CD4-positive, alpha-beta T cell treated with Interleukin-10 for 1 hour (primary cell): ENCODE measurements around the gene MAPT.

ENCODE experiments used
- DNase-seq: peaks from one replicate; pipeline ENCODE4 v3.0.0-alpha.2; 2020

MAPT gene

GRCh38 chr17:46071796-46072195 lies 177.4 kb downstream of the MAPT start:
- DNase-seq, result no peak

GRCh38 chr17:46072998-46073397 lies 178.6 kb downstream of the MAPT start:
- no peak for DNase-seq

DNA sequence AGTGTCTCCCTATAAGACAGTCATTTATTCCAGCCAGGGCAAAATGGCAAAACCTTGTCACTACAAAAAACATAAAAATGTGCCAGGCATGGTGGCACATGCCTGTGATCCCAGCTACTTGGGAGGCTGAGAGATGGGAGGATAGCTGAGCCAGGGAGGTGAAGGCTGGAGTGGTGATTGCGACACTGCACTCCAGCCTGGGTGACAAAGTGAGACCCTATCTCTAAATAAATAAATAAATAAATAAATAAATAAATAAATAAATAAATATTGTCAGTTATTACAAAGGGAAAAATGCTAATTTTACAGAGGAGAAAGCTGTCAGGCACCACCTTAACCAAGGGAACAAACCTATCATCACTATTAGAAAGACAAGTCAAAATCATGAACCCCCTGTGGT lies 180.2 kb downstream of the MAPT start:
- DNase-seq, result no peak
